H9 (cell line): Measurements from ENCODE around the gene RWDD4. TPM values are rescaled to one million over a fixed set of nuclear protein-coding genes. Genes with fewer than 3 reads are reported as not detected.

Experiments
- DNase-seq: peaks from one replicate; pipeline ENCODE4 v3.0.0-alpha.2; 2017
- H2AFZ ChIP-seq: one replicate; pipeline ENCODE4 v1.6.1; 2013; ENCODE audit warnings: mild to moderate bottlenecking, low read length, control low read depth, moderate library complexity
- H2AK5ac ChIP-seq: 2 replicates; pipeline ENCODE4 v1.6.1; 2013; ENCODE audit warnings: low read length, control low read depth, mixed read lengths; ENCODE audit not compliant: insufficient read length
- H2BK120ac ChIP-seq: one replicate; pipeline ENCODE4 v1.6.1; 2013; ENCODE audit warnings: low read depth, mild to moderate bottlenecking, low read length, control low read depth, inconsistent platforms; ENCODE audit not compliant: poor library complexity, severe bottlenecking
- H2BK12ac ChIP-seq: 2 replicates; pipeline ENCODE4 v1.6.1; 2013; ENCODE audit warnings: low read length, control low read depth, mixed read lengths, low read depth; ENCODE audit not compliant: insufficient read length
- H2BK15ac ChIP-seq: 2 replicates; pipeline ENCODE4 v1.6.1; 2013; ENCODE audit warnings: low read depth, low read length, control low read depth
- H2BK20ac ChIP-seq: one replicate; pipeline ENCODE4 v1.6.1; 2013; ENCODE audit warnings: low read depth, mild to moderate bottlenecking, low read length, control low read depth, inconsistent platforms; ENCODE audit not compliant: poor library complexity, severe bottlenecking
- H2BK5ac ChIP-seq: 2 replicates; pipeline ENCODE4 v1.6.1; 2013; ENCODE audit warnings: low read length, control low read depth, mixed read lengths; ENCODE audit not compliant: insufficient read length
- H3K14ac ChIP-seq: 2 replicates; pipeline ENCODE4 v1.6.1; 2013; ENCODE audit warnings: low read length, control low read depth; ENCODE audit not compliant: insufficient read depth
- H3K18ac ChIP-seq: 2 replicates; pipeline ENCODE4 v1.6.1; 2013; ENCODE audit warnings: low read depth, mild to moderate bottlenecking, mixed read lengths, low read length, control low read depth; ENCODE audit not compliant: insufficient read length
- H3K23ac ChIP-seq: 2 replicates; pipeline ENCODE4 v1.6.1; 2013; ENCODE audit warnings: low read length, control low read depth, mixed read lengths, low read depth; ENCODE audit not compliant: insufficient read length
- H3K23me2 ChIP-seq: 2 replicates; pipeline ENCODE4 v1.6.1; 2013; ENCODE audit warnings: low read depth, mild to moderate bottlenecking, mixed read lengths, low read length, control low read depth; ENCODE audit not compliant: insufficient read length, poor library complexity, severe bottlenecking
- H3K27ac ChIP-seq: 2 replicates; pipeline ENCODE4 v1.5.1; 2013; ENCODE audit warnings: low read length, control low read depth, mixed read lengths, low read depth; ENCODE audit not compliant: insufficient read length
- H3K27me3 ChIP-seq: 2 replicates; pipeline ENCODE4 v1.6.1; 2013; ENCODE audit warnings: low read length, control low read depth, inconsistent platforms; ENCODE audit not compliant: insufficient read depth
- H3K4ac ChIP-seq: 2 replicates; pipeline ENCODE4 v1.6.1; 2013; ENCODE audit warnings: low read depth, mild to moderate bottlenecking, control low read depth, inconsistent platforms, low read length, moderate library complexity
- H3K4me1 ChIP-seq: 2 replicates; pipeline ENCODE4 v1.6.1; 2013; ENCODE audit warnings: low read length, control low read depth, inconsistent platforms; ENCODE audit not compliant: insufficient read depth
- H3K4me2 ChIP-seq: 2 replicates; pipeline ENCODE4 v1.6.1; 2013; ENCODE audit warnings: low read length, control low read depth, mixed read lengths; ENCODE audit not compliant: insufficient read length, insufficient read depth
- H3K56ac ChIP-seq: 2 replicates; pipeline ENCODE4 v1.6.1; 2013; ENCODE audit warnings: low read depth, mild to moderate bottlenecking, mixed read lengths, low read length, control low read depth; ENCODE audit not compliant: insufficient read length
- H3K79me1 ChIP-seq: 2 replicates; pipeline ENCODE4 v1.6.1; 2013; ENCODE audit warnings: low read depth, mild to moderate bottlenecking, moderate library complexity, low read length, control low read depth, inconsistent platforms; ENCODE audit not compliant: insufficient read depth, poor library complexity, severe bottlenecking
- H3K79me2 ChIP-seq: 2 replicates; pipeline ENCODE4 v1.6.1; 2013; ENCODE audit warnings: low read length, control low read depth, inconsistent platforms; ENCODE audit not compliant: insufficient read depth
- H3K9ac ChIP-seq: 2 replicates; pipeline ENCODE4 v1.6.1; 2013; ENCODE audit warnings: low read length, control low read depth, mixed read lengths; ENCODE audit not compliant: insufficient read length; ENCODE audit errors: extremely low read depth
- H3K9me3 ChIP-seq: one replicate; pipeline ENCODE4 v1.6.1; 2013; ENCODE audit warnings: low read depth, low read length, inconsistent platforms; ENCODE audit not compliant: control insufficient read depth
- H3T11ph ChIP-seq: one replicate; pipeline ENCODE4 v1.6.1; 2013; ENCODE audit warnings: mild to moderate bottlenecking, low read length, control low read depth, inconsistent platforms
- H4K20me1 ChIP-seq: one replicate; pipeline ENCODE4 v1.6.1; 2013; ENCODE audit not compliant: control insufficient read depth, insufficient read length, insufficient read depth
- H4K5ac ChIP-seq: 2 replicates; pipeline ENCODE4 v1.6.1; 2013; ENCODE audit warnings: low read depth, mild to moderate bottlenecking, mixed read lengths, low read length, control low read depth; ENCODE audit not compliant: insufficient read length
- H4K8ac ChIP-seq: replicated peaks from 2 replicates; pipeline ENCODE4 v1.6.1; 2013; ENCODE audit warnings: low read length, control low read depth, mixed read lengths, low read depth; ENCODE audit not compliant: insufficient read length
- H4K91ac ChIP-seq: 2 replicates; pipeline ENCODE4 v1.6.1; 2013; ENCODE audit warnings: low read depth, mild to moderate bottlenecking, moderate library complexity, mixed read lengths, low read length, control low read depth; ENCODE audit not compliant: insufficient read length
- H3K27ac Mint-ChIP-seq, 3 experiments: 2 replicates in 2 of 3; 3 replicates in 1 of 3; pipeline ENCODE4 v1.8.0; 2020 to 2021; ENCODE audit warnings: mixed read lengths in 3 of 3, mild to moderate bottlenecking in 1 of 3, moderate library complexity in 1 of 3
- H3K27me3 Mint-ChIP-seq: 2 replicates; pipeline ENCODE4 v1.8.0; 2021; ENCODE audit warnings: low read depth, mild to moderate bottlenecking, moderate library complexity, mixed read lengths
- H3K36me3 Mint-ChIP-seq, 3 experiments: 2 replicates in 2 of 3; 3 replicates in 1 of 3; pipeline ENCODE4 v1.8.0; 2020 to 2021; ENCODE audit warnings: low read depth in 3 of 3, mixed read lengths in 3 of 3; ENCODE audit not compliant: insufficient read depth in 1 of 3
- H3K4me1 Mint-ChIP-seq, 2 experiments: 2 replicates each; pipeline ENCODE4 v1.8.0; 2020; ENCODE audit warnings: mixed read lengths in 2 of 2
- H3K4me3 Mint-ChIP-seq, 2 experiments: 2 replicates in 1 of 2; 3 replicates in 1 of 2; pipeline ENCODE4 v1.8.0; 2020 to 2021; ENCODE audit warnings: mild to moderate bottlenecking in 2 of 2, mixed read lengths in 2 of 2, moderate library complexity in 1 of 2
- H3K9me3 Mint-ChIP-seq, 2 experiments: 2 replicates in 1 of 2; 3 replicates in 1 of 2; pipeline ENCODE4 v1.8.0; 2020; ENCODE audit warnings: mild to moderate bottlenecking in 2 of 2, mixed read lengths in 2 of 2, moderate library complexity in 1 of 2
- WGBS: extraction: QIAGEN DNeasy Blood & Tissue Kit; methylation state at CpG from one replicate; pipeline ENCODE4 v1.1.7; 2013; ENCODE audit warnings: missing lambda C conversion rate, low lambda C conversion rate, mixed read lengths; ENCODE audit not compliant: insufficient read length; ENCODE audit errors: extremely low coverage; 5-methylcytosine and 5-hydroxymethylcytosine counted together
- total RNA-seq: library from RNA; stranded (reverse); gene quantifications from 2 replicates; pipeline ENCODE4 v1.2.1, GENCODE V29; 2021
- TF ChIP-seq, protein P1 (sequence below): fragments of 200-600 bp; sonication (generic); conservative IDR thresholded peaks from 3 replicates; pipeline ENCODE4 v1.8.0; 2021; ENCODE audit warnings: antibody characterized with exemption, mild to moderate bottlenecking

Gene RWDD4
- total RNA-seq, 1 experiment from 2014 or later: 17.8 TPM

DNA sequence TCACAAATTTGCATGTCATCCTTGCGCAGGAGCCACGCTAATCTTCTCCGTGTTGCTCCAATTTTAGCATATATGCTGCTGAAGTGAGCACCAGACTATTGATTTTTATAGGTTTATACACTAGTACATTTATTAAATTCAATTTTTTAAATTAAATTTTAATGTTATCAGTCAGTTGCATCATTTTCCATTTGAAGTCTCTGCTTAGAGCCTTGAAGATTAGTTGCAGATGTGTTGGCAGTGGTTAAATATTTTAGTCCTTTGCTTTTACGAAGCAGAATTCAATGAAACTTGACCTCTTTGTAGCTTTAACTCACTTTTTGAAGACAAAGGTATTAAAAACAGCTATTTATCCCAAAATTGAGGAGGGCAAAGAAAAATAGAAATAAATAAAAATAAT is 16.6 kb upstream of the RWDD4 start:
- Histone ChIP-seq H4K8ac (no peak overlapping the region), H2BK15ac (no peak overlapping the region), H3K9me3 (no peaks in the 10 kb centered on the region), H2BK20ac (no peak overlapping the region), H2BK12ac (no peak overlapping the region), H3K79me1 (no peaks in the 10 kb centered on the region), H3K9ac (no peak overlapping the region), H4K5ac (no peak overlapping the region), H3K79me2 (no peaks in the 10 kb centered on the region), H4K91ac (no peak overlapping the region), H3K23me2 (no peaks in the 10 kb centered on the region), H3K23ac (no peak overlapping the region), H3K27me3 (no peaks in the 10 kb centered on the region), H3T11ph (no peak overlapping the region), H3K18ac (no peak overlapping the region), H3K56ac (no peak overlapping the region), H2AFZ (no peak overlapping the region), H2BK120ac (no peak overlapping the region), H3K27ac (no peak overlapping the region), H3K4ac (no peak overlapping the region), H4K20me1 (no peaks in the 10 kb centered on the region), H3K4me2 (no peak overlapping the region), H2AK5ac (no peak overlapping the region), H3K14ac (no peak overlapping the region), H3K4me1 (no peaks in the 10 kb centered on the region), H2BK5ac (no peak overlapping the region)
- H3K4me3 Mint-ChIP-seq: no peak overlapping the region
- H3K36me3 Mint-ChIP-seq: peaks cover 16 to 62% (median 49%) of the 10 kb centered on the region in 3 experiments; a peak in 6 of 7 replicates
- H3K9me3 Mint-ChIP-seq: no peaks in the 10 kb centered on the region
- no peak for DNase-seq
- no peaks in the 10 kb centered on the region for H3K27me3 Mint-ChIP-seq
- H3K4me1 Mint-ChIP-seq: no peaks in the 10 kb centered on the region
- TF ChIP-seq, protein P1, sequence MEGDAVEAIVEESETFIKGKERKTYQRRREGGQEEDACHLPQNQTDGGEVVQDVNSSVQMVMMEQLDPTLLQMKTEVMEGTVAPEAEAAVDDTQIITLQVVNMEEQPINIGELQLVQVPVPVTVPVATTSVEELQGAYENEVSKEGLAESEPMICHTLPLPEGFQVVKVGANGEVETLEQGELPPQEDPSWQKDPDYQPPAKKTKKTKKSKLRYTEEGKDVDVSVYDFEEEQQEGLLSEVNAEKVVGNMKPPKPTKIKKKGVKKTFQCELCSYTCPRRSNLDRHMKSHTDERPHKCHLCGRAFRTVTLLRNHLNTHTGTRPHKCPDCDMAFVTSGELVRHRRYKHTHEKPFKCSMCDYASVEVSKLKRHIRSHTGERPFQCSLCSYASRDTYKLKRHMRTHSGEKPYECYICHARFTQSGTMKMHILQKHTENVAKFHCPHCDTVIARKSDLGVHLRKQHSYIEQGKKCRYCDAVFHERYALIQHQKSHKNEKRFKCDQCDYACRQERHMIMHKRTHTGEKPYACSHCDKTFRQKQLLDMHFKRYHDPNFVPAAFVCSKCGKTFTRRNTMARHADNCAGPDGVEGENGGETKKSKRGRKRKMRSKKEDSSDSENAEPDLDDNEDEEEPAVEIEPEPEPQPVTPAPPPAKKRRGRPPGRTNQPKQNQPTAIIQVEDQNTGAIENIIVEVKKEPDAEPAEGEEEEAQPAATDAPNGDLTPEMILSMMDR: no peak
- no CpG with 5 or more reads among the region's 4 CpGs for WGBS
- H3K27ac Mint-ChIP-seq: no peak overlapping the region
